SJSA1 (cell line): ENCODE results near the gene FBXW5. TPM values are rescaled to one million over a fixed set of nuclear protein-coding genes. Genes with fewer than 3 reads are reported as not detected.

Experiments used
- DNase-seq, 2 experiments: peaks; one replicate each; pipeline ENCODE4 v3.0.0-alpha.2; 2015 to 2020; ENCODE audit warnings: low spot score in 2 of 2, low read depth in 1 of 2
- H3K27ac ChIP-seq: fragments of 250-450 bp; sonication (Bioruptor Pico); 2 replicates; pipeline ENCODE4 v1.5.1; 2020; ENCODE audit warnings: mild to moderate bottlenecking, moderate library complexity
- H3K27me3 ChIP-seq: fragments of 250-450 bp; sonication (Bioruptor Pico); replicated peaks from 2 replicates; pipeline ENCODE4 v1.5.1; 2020; ENCODE audit warnings: mild to moderate bottlenecking, moderate library complexity
- H3K36me3 ChIP-seq: fragments of 250-450 bp; sonication (Bioruptor Pico); 2 replicates; pipeline ENCODE4 v1.5.1; 2020; ENCODE audit warnings: mild to moderate bottlenecking
- H3K4me1 ChIP-seq: fragments of 250-450 bp; sonication (Bioruptor Pico); replicated peaks from 2 replicates; pipeline ENCODE4 v1.6.1; 2021; ENCODE audit warnings: mild to moderate bottlenecking
- H3K4me3 ChIP-seq: fragments of 250-450 bp; sonication (Bioruptor Pico); 2 replicates; pipeline ENCODE4 v1.5.1; 2020; ENCODE audit warnings: mild to moderate bottlenecking
- H3K9me3 ChIP-seq: fragments of 250-450 bp; sonication (Bioruptor Pico); replicated peaks from 2 replicates; pipeline ENCODE4 v1.5.1; 2020; ENCODE audit warnings: mild to moderate bottlenecking
- total RNA-seq: library from RNA; depleted of rRNA; stranded (reverse); fragments of >200 nt; shearing (Covaris generic); gene quantifications from 2 replicates; pipeline ENCODE4 v1.2.3, GENCODE V29; 2014

Gene FBXW5
- total RNA-seq, 1 experiment from 2014 or later: 89.0 TPM

DNA sequence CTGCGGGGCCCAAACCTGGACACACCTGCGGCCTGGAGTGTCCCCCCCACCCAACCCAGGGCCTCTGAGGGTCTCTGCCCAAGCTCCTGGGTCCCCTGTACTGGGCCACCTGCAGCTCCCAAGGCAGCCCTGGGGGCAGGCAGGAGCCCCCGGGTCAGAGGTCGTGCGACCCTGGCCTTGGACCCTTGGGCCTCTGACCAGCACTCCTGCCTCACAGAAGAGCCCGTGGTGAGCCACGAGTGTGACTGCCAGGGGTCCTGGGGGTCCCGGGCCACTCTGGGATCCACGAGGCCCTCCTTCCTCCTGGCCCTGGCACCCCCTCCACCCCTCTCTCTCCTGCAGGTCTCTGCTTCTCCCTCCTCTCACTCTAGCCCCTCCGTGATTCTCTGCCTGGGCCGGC is 27.8 kb upstream of the FBXW5 start:
- Histone ChIP-seq H3K9me3 (no peaks in the 10 kb centered on the region), H3K36me3 (no peaks in the 10 kb centered on the region), H3K4me1 (no peaks in the 10 kb centered on the region), H3K27ac (no peak overlapping the region), H3K27me3 (0 out of 2 replicates have a peak, but pooled peaks cover 4% of the 10 kb centered on the region), H3K4me3 (no peak overlapping the region)
- no peak for DNase-seq

DNA sequence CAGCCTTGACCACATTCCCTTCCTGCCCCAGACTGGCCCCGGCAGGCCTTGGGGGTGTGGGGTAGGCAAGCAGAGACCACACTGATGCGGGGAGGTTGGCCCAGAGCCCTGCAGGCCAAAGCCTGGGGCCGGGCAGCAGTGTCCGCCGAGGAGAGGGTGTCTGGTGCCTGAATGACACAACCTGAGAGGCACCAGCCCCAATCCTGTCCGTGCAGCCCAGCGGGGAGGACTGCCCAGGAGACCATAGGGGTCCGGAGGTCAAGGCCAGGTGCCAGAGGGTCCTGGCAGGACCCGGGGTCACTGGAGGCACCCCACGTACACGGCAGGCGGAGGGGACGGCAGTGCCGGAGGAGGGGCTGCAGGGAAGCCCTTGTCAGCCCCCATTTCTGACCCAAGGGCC is 27.2 kb upstream of the FBXW5 start:
- H3K27me3 ChIP-seq: 0 out of 2 replicates have a peak, but pooled peaks cover 4% of the 10 kb centered on the region
- no peak for DNase-seq
- no peaks in the 10 kb centered on the region for H3K9me3 ChIP-seq

GRCh38 chr9:136970361-136970760 is 25.8 kb upstream of the FBXW5 start:
- Histone ChIP-seq H3K4me3 (no peak overlapping the region), H3K27ac (no peak overlapping the region), H3K9me3 (no peaks in the 10 kb centered on the region), H3K36me3 (no peaks in the 10 kb centered on the region), H3K27me3 (peaks cover 11% of the 10 kb centered on the region), H3K4me1 (no peaks in the 10 kb centered on the region)
- no peak for DNase-seq

More for the DNA sequence above, 27.2 kb upstream of the FBXW5 start:
- Histone ChIP-seq H3K4me1 (no peaks in the 10 kb centered on the region), H3K4me3 (no peak overlapping the region), H3K27ac (no peak overlapping the region), H3K36me3 (no peaks in the 10 kb centered on the region)

DNA sequence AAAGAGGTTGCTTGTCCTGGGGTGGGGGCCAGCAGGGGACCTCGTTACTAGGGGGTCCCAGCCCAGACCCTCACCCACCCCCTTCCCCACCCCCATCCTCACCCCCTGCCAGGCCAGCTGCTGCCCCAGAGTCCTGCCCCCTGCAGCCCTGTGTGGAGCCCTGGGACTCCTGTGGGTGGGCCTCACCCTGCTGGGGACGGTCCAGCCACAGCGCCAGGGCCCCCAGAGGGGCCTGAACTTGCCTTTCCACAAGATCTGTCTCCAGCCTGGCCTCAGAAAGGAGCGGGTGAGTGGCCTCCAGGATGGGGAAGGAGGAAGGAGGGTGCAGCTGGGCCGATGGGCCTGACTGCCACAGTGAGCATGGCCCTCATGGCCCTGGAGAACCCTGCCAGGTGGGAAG is 25.2 kb upstream of the FBXW5 start:
- Histone ChIP-seq H3K36me3 (no peaks in the 10 kb centered on the region), H3K27ac (no peak overlapping the region), H3K27me3 (peaks cover 10% of the 10 kb centered on the region), H3K4me1 (no peaks in the 10 kb centered on the region), H3K4me3 (no peak overlapping the region), H3K9me3 (no peaks in the 10 kb centered on the region)
- no peak for DNase-seq

DNA sequence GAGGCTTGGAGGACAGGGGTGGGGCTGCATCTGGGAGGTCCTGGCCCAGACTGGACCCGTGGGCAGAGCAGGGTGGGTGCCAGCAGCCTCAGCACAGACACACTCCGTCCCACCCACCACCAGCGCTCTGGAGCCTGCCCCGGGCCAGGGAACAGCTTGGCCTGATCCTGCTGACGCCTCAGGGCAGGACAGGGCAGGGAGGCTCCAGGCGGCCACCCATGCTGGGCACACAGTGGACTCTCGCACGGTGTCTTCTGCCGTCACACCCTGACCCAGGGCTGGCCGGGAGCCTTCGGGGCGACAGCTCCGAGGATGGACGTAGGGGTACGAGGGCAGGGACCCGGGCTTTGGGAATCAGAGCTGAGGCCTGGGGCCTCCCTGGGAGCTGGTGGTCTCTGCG is 24.6 kb upstream of the FBXW5 start:
- Histone ChIP-seq H3K27ac (no peak overlapping the region), H3K9me3 (no peaks in the 10 kb centered on the region), H3K4me3 (no peak overlapping the region), H3K27me3 (peaks cover 10% of the 10 kb centered on the region), H3K36me3 (no peaks in the 10 kb centered on the region), H3K4me1 (no peaks in the 10 kb centered on the region)
- DNase-seq: no peak

GRCh38 chr9:136968333-136969127 is 24.0 kb upstream of the FBXW5 start:
- Histone ChIP-seq H3K36me3 (no peaks in the 10 kb centered on the region), H3K27ac (no peak overlapping the region), H3K27me3 (peaks cover 10% of the 10 kb centered on the region), H3K4me3 (no peak overlapping the region), H3K9me3 (no peaks in the 10 kb centered on the region), H3K4me1 (no peaks in the 10 kb centered on the region)
- no peak for DNase-seq

DNA sequence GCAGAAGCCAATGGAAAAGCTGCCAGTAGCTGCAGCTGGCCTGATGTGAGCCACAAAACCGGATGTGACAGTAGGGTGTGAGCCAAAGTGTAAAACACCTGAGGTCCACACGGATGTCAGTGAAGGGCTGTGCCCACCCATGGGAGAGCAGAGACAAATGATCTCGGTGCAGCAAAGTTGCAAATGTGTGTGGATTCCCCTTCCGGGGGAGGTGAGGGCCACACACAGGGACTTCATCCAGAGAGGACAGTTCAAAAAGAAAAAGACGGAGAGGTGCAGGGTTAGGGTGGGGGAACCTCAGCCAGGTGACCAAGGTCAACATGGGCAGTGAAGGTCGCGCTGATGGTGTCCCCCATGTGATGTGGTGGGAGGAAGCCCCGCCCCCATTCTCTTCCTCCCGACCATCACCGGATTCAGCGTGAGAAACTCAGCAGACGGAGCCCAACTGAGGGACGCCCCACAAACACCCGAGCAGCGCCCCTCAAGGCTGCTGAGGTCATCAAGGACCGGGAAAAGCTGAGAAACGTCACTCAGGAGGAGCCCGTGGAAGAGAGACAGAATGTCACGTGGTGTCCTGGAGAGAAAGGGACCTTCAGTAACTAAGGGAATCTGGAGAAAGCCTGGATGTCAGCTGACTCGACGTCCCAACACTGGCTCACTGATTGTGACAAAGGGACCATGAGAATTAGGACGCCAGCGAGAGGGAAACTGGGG is 21.4 kb upstream of the FBXW5 start:
- no peak for DNase-seq
- H3K4me3 ChIP-seq: no peak overlapping the region
- no peaks in the 10 kb centered on the region for H3K4me1 ChIP-seq
- H3K9me3 ChIP-seq: no peaks in the 10 kb centered on the region
- H3K36me3 ChIP-seq: no peaks in the 10 kb centered on the region
- no peak overlapping the region for H3K27ac ChIP-seq
- peaks cover 8% of the 10 kb centered on the region for H3K27me3 ChIP-seq

DNA sequence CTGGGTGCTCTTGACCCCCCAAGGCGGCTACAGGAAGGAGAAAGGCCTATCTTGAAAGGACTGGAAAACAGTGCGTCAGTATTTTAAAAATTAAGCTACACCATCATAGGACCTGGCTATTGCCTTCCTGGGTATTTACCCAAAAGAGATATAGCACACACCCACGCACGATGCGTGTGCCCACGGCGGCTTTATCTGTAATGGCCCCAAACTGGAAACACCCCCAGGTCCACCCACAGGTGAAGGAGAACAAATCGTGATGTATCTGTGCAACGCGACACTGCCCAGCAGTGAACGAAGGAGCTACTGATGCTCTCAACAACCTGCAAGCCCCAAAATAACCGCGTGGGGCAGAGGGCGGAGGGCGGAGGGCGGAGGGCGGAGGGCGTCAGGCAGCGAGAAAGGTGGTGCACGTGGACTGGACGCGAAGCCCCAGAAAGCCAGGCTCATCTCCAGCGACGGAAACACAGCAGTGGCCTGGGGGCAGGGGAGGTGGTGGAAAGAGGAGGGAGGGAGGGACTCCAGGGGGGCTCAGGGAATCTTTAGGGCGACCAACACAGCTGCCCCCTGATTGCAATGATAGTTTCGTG is 20.4 kb upstream of the FBXW5 start:
- no peaks in the 10 kb centered on the region for H3K36me3 ChIP-seq
- H3K4me1 ChIP-seq: no peaks in the 10 kb centered on the region
- no peak for DNase-seq
- no peak overlapping the region for H3K27ac ChIP-seq
- peaks cover 8% of the 10 kb centered on the region for H3K27me3 ChIP-seq
- H3K9me3 ChIP-seq: no peaks in the 10 kb centered on the region
- no peak overlapping the region for H3K4me3 ChIP-seq

DNA sequence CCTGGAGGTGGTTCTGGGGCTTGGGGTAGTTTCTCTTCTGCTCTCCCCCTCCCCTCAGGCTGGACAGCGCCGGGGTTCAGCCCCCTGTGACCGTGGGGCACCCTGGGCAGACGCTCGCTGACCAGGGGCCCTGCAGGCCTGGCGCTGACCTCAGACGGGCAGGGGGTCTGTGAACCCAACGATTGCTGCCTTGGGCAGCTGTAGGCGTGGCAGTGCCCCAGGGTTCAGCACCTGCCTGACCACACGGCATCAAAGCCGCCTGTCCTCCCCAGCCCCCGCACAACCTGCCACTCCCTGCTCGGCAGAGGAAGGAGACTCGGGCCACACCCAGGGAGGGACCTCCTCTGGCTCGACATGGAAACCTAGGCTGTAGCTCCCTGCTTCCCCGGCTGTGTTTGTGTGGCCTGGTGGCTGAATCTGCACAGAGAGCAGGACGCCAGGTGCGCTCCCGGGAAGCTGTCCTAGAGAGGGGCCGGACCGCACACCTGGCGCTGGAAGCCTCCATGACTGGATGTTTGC is 19.7 kb upstream of the FBXW5 start:
- H3K4me1 ChIP-seq: no peaks in the 10 kb centered on the region

GRCh38 chr9:136963751-136964150 is 19.2 kb upstream of the FBXW5 start:
- no peaks in the 10 kb centered on the region for H3K9me3 ChIP-seq
- no peak overlapping the region for H3K27ac ChIP-seq
- no peaks in the 10 kb centered on the region for H3K4me1 ChIP-seq
- no peaks in the 10 kb centered on the region for H3K36me3 ChIP-seq
- H3K27me3 ChIP-seq: peaks cover 8% of the 10 kb centered on the region
- no peak overlapping the region for H3K4me3 ChIP-seq
- no peak for DNase-seq

More for the DNA sequence above, 19.7 kb upstream of the FBXW5 start:
- Histone ChIP-seq H3K36me3 (no peaks in the 10 kb centered on the region), H3K27ac (no peak overlapping the region), H3K4me3 (no peak overlapping the region), H3K27me3 (peaks cover 8% of the 10 kb centered on the region), H3K9me3 (no peaks in the 10 kb centered on the region)
- DNase-seq: no peak

DNA sequence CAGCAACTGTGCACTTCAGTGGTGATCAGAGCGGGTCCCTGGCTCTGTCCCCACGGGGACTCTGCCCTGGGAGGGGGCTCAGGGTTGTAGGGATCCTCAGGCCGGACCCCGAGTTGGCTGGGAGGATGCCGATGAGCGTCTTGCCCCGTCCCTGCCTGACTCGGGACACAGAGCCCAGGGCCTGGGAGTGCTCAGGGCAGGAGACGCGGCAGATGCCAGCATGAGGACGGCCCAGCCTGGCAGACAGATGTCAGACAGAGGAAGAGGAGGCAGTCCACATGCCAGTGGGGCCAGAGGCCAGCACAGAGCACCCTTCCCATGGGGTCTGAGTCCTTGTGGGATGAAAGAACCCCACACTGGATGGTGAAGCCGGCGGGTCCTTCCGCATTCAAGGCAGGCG is 18.8 kb upstream of the FBXW5 start:
- Histone ChIP-seq H3K4me1 (no peaks in the 10 kb centered on the region), H3K27ac (no peak overlapping the region), H3K27me3 (peaks cover 8% of the 10 kb centered on the region), H3K9me3 (no peaks in the 10 kb centered on the region), H3K36me3 (no peaks in the 10 kb centered on the region), H3K4me3 (no peak overlapping the region)
- DNase-seq: no peak

GRCh38 chr9:136962701-136963248 is 18.2 kb upstream of the FBXW5 start:
- Histone ChIP-seq H3K27me3 (peaks cover 8% of the 10 kb centered on the region), H3K27ac (no peak overlapping the region), H3K36me3 (no peaks in the 10 kb centered on the region), H3K4me3 (no peak overlapping the region), H3K4me1 (no peaks in the 10 kb centered on the region), H3K9me3 (no peaks in the 10 kb centered on the region)
- no peak for DNase-seq

GRCh38 chr9:136962163-136962562 is 17.6 kb upstream of the FBXW5 start:
- no peak overlapping the region for H3K27ac ChIP-seq
- no peak overlapping the region for H3K4me3 ChIP-seq
- H3K27me3 ChIP-seq: peaks cover 8% of the 10 kb centered on the region
- no peaks in the 10 kb centered on the region for H3K4me1 ChIP-seq
- DNase-seq: no peak
- H3K36me3 ChIP-seq: no peaks in the 10 kb centered on the region
- no peaks in the 10 kb centered on the region for H3K9me3 ChIP-seq
